HCT116 (cell line): ENCODE results near the gene ZNF750. TPM values are rescaled to one million over a fixed set of nuclear protein-coding genes. Genes with fewer than 3 reads are reported as not detected.

Experiments used
- ATAC-seq: fragments of 200-7000 bp; cut with Tn5 transposase; 2 replicates; pipeline ENCODE4 v1.9.1; 2020; ENCODE audit warnings: mild to moderate bottlenecking, moderate library complexity
- BruUV-seq: library from RNA; stranded (reverse); fragments of 400-500 nt; replicated peaks from 2 replicates; lab custom pipeline; 2021; lab: Mats Ljungman, UMichigan
- CTCF ChIA-PET: fragments of 300-600 bp; sonication (Branson Sonifier 250); formaldehyde crosslinking; loops from one replicate; lab custom pipeline; 2021; ENCODE audit warnings: antibody characterized with exemption; lab: Charles Lee
- POLR2A ChIA-PET: fragments of 300-600, 350-600 bp; sonication (Branson Sonifier 250); formaldehyde crosslinking; loops from one replicate; lab custom pipeline; 2021; ENCODE audit warnings: antibody characterized with exemption; lab: Charles Lee
- RAD21 ChIA-PET, 2 experiments: fragments of 300-600 bp; sonication (Branson Sonifier 250); formaldehyde crosslinking; loops; one replicate each; lab custom pipeline; 2023; ENCODE audit warnings: low total read pairs in 2 of 2; ENCODE audit not compliant: uncharacterized antibody in 2 of 2, unreplicated experiment in 2 of 2, low non-redundant PET in 1 of 2; lab: Charles Lee
- DNase-seq: peaks from one replicate; pipeline ENCODE4 v3.0.0-alpha.2; 2010; ENCODE audit warnings: low read depth, low spot score
- H2AFZ ChIP-seq: fragments of 200-600 bp; shearing (Covaris generic), sonication (generic); 2 replicates; pipeline ENCODE4 v1.6.1; 2017; ENCODE audit warnings: low read depth, mixed run types, mixed read lengths, antibody characterized with exemption, low read length; ENCODE audit not compliant: poor library complexity, severe bottlenecking
- H3K27ac ChIP-seq: 2 replicates; pipeline ENCODE4 v1.5.1; 2012; ENCODE audit warnings: low read depth, low read length
- H3K27me3 ChIP-seq: fragments of 200-600 bp; sonication (generic); 2 replicates; pipeline ENCODE4 v1.6.1; 2016; ENCODE audit warnings: mixed run types, low read length, mixed read lengths; ENCODE audit not compliant: insufficient read depth
- H3K36me3 ChIP-seq, 2 experiments: fragments of 200-500 bp in 1 of 2; fragments of 200-600 bp in 1 of 2; sonication (Bioruptor generic) in 1 of 2; sonication (generic) in 1 of 2; 2 replicates each; pipeline versions ENCODE4 v1.5.1 to v1.6.1; 2014 to 2016; ENCODE audit warnings: low read length in 2 of 2, inconsistent platforms in 1 of 2, mixed read lengths in 1 of 2, mixed run types in 1 of 2; ENCODE audit not compliant: insufficient read depth in 2 of 2, control insufficient read depth in 1 of 2
- H3K4me1 ChIP-seq, 2 experiments: fragments of 200-600 bp in 1 of 2; sonication (generic) in 1 of 2; 2 replicates each; pipeline versions ENCODE4 v1.5.1 to v1.6.1; 2012 to 2017; ENCODE audit warnings: low read length in 2 of 2, inconsistent platforms in 1 of 2, mild to moderate bottlenecking in 1 of 2, mixed read lengths in 1 of 2, mixed run types in 1 of 2, moderate library complexity in 1 of 2; ENCODE audit not compliant: insufficient read depth in 2 of 2, control insufficient read depth in 1 of 2
- H3K4me2 ChIP-seq: fragments of 200-600 bp; sonication (generic); 2 replicates; pipeline ENCODE4 v1.6.1; 2017; ENCODE audit warnings: mixed run types, low read length, mixed read lengths
- H3K4me3 ChIP-seq, 2 experiments: fragments of 200-600 bp in 1 of 2; sonication (generic) in 1 of 2; replicated peaks in 1 of 2; 2 replicates each; pipeline ENCODE4 v1.5.1; 2011 to 2016; ENCODE audit warnings: low read length in 2 of 2, control low read depth in 1 of 2, low read depth in 1 of 2, mild to moderate bottlenecking in 1 of 2, mixed read lengths in 1 of 2, mixed run types in 1 of 2
- H3K79me2 ChIP-seq: fragments of 200-600 bp; sonication (generic); 2 replicates; pipeline ENCODE4 v1.6.1; 2017; ENCODE audit warnings: mild to moderate bottlenecking, mixed run types, low read length, moderate library complexity, mixed read lengths; ENCODE audit not compliant: insufficient read depth
- H3K9ac ChIP-seq: fragments of 200-600 bp; sonication (generic); 2 replicates; pipeline ENCODE4 v1.6.1; 2016; ENCODE audit warnings: low read length, mixed read lengths
- H3K9me2 ChIP-seq: fragments of 200-600 bp; sonication (generic), shearing (Covaris generic); 2 replicates; pipeline ENCODE4 v1.6.1; 2017; ENCODE audit warnings: mixed run types, mild to moderate bottlenecking, moderate library complexity; ENCODE audit not compliant: insufficient read depth
- H3K9me3 ChIP-seq, 2 experiments: fragments of 200-500 bp in 1 of 2; fragments of 200-600 bp in 1 of 2; sonication (Bioruptor generic) in 1 of 2; sonication (generic) in 1 of 2; 2 replicates each; pipeline ENCODE4 v1.6.1; 2014 to 2017; ENCODE audit warnings: low read length in 2 of 2, mixed read lengths in 2 of 2, inconsistent platforms in 1 of 2, low read depth in 1 of 2, mild to moderate bottlenecking in 1 of 2, mixed run types in 1 of 2, moderate library complexity in 1 of 2; ENCODE audit not compliant: control insufficient read depth in 1 of 2, insufficient read depth in 1 of 2
- H4K20me1 ChIP-seq: fragments of 200-600 bp; sonication (generic), shearing (Covaris generic); 2 replicates; pipeline ENCODE4 v1.6.1; 2017; ENCODE audit warnings: mixed run types, mild to moderate bottlenecking, moderate library complexity; ENCODE audit not compliant: insufficient read depth
- CBX3 ChIP-seq: IDR thresholded peaks from 2 replicates; pipeline ENCODE4 v1.6.1; 2012; ENCODE audit warnings: low read depth
- CEBPB ChIP-seq: IDR thresholded peaks from 2 replicates; pipeline ENCODE4 v1.6.1; 2012; ENCODE audit warnings: low read depth
- CTCF ChIP-seq, 3 experiments: fragments of 200-600 bp in 1 of 3; sonication (generic) in 1 of 3; IDR thresholded peaks in 2 of 3; conservative IDR thresholded peaks in 1 of 3; 2 replicates each; pipeline ENCODE4 v1.5.1; 2012 to 2017; ENCODE audit warnings: low read depth in 2 of 3, low read length in 2 of 3, antibody characterized with exemption in 1 of 3, borderline replicate concordance in 1 of 3, control low read depth in 1 of 3, mild to moderate bottlenecking in 1 of 3, mixed read lengths in 1 of 3, mixed run types in 1 of 3, moderate library complexity in 1 of 3; ENCODE audit not compliant: insufficient read depth in 1 of 3
- ELF1 ChIP-seq: IDR thresholded peaks from 2 replicates; pipeline ENCODE4 v1.6.1; 2012; ENCODE audit warnings: low read depth, borderline replicate concordance
- EZH2 ChIP-seq: fragments of 200-600 bp; sonication (generic); IDR thresholded peaks from 2 replicates; pipeline ENCODE4 v1.6.1; 2017; ENCODE audit warnings: antibody characterized with exemption, mixed run types
- EZH2phosphoT487 ChIP-seq: fragments of 200-600 bp; IDR thresholded peaks from 2 replicates; pipeline ENCODE4 v1.6.1; 2018; ENCODE audit warnings: antibody characterized with exemption, borderline replicate concordance
- FOSL1 ChIP-seq: IDR thresholded peaks from 2 replicates; pipeline ENCODE4 v1.6.1; 2012; ENCODE audit warnings: low read depth
- JUND ChIP-seq: IDR thresholded peaks from 2 replicates; pipeline ENCODE4 v1.6.1; 2012
- POLR2A ChIP-seq: IDR thresholded peaks from 2 replicates; pipeline ENCODE4 v1.7.0; 2011; ENCODE audit warnings: borderline replicate concordance; ENCODE audit not compliant: insufficient read depth, insufficient read length; ENCODE audit errors: extremely low read depth
- POLR2AphosphoS5 ChIP-seq: IDR thresholded peaks from 2 replicates; pipeline ENCODE4 v1.6.1; 2011; ENCODE audit warnings: mild to moderate bottlenecking, low read depth, low read length, moderate library complexity
- RAD21 ChIP-seq: IDR thresholded peaks from 2 replicates; pipeline ENCODE4 v1.6.1; 2012; ENCODE audit warnings: low read depth, mild to moderate bottlenecking
- REST ChIP-seq: IDR thresholded peaks from 2 replicates; pipeline ENCODE4 v1.6.1; 2012; ENCODE audit warnings: low read depth
- SIN3A ChIP-seq: IDR thresholded peaks from 2 replicates; pipeline ENCODE4 v1.6.1; 2012; ENCODE audit warnings: low read depth
- SP1 ChIP-seq: IDR thresholded peaks from 2 replicates; pipeline ENCODE4 v1.6.1; 2012; ENCODE audit warnings: low read depth
- SRF ChIP-seq: IDR thresholded peaks from 2 replicates; pipeline ENCODE4 v1.6.1; 2012; ENCODE audit warnings: low read depth
- TCF7L2 ChIP-seq: IDR thresholded peaks from 2 replicates; pipeline ENCODE4 v1.7.0; 2011; ENCODE audit warnings: borderline replicate concordance, inconsistent platforms; ENCODE audit not compliant: insufficient read depth, insufficient read length; ENCODE audit errors: extremely low read depth
- YY1 ChIP-seq: IDR thresholded peaks from 2 replicates; pipeline ENCODE4 v1.6.1; 2011; ENCODE audit warnings: low read length, low read depth, moderate library complexity, mild to moderate bottlenecking; ENCODE audit not compliant: insufficient replicate concordance; ENCODE audit errors: extremely low read depth
- ZNF274 ChIP-seq: fragments of 200-500 bp; sonication (Bioruptor generic); IDR thresholded peaks from 2 replicates; pipeline ENCODE4 v1.6.1; 2014; ENCODE audit warnings: mild to moderate bottlenecking, low read depth, low read length, inconsistent platforms
- intact Hi-C: fragments of 100-400 bp; cut with micrococcal nuclease; formaldehyde crosslinking; loops from 2 replicates; pipeline ENCODE4 v1.10.0; 2022
- total RNA-seq: library from RNA; stranded (reverse); gene quantifications from one replicate; pipeline ENCODE4 v1.2.1, GENCODE V29; 2021; ENCODE audit not compliant: unreplicated experiment
- TF ChIP-seq, protein P1 (sequence below): IDR thresholded peaks from 2 replicates; pipeline ENCODE4 v1.6.1; 2012

ZNF750 gene
- total RNA-seq, 1 experiment from 2014 or later: not detected

DNA sequence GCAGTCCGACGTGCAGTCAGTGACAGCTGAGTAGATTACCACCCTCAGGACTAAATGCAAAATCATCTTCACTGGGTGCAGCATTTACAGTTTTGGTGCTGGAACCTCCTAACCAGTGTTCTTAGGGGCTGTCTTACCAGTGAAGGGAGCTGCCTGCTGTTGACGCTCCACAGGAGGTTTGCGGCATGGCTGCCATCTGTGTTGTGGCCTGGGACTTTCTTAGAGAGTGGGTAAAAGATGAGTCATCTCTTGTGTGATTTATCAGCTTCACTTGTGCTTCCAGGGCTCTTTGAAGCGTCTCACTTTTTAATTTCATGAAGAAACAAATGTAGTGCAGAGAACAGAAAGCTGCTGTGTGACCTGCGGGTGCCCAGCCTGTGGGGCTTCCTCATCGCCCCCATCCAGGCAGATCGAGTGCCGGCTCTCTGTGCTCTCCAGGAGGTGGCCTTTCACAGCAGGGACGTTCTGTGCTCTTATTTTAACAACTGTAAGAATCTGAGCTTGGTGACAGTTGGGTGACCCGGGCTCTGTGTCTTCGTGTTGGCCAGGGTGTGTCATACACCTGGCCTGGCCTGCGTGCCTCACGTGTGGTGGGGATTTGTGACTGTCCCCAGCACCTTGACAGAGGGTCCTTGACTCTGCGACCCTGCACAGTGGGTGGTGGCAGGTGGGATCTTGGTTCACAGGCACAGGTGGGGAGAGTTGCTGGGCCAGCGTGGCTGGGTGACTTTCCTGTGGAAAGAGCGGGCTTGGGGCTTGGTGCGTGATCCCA, 24.3 kb upstream of the ZNF750 start (continued):
- TF ChIP-seq EZH2 (no peak), TCF7L2 (no peak), ELF1 (no peak), POLR2A (no peak), SP1 (no peak)

DNA sequence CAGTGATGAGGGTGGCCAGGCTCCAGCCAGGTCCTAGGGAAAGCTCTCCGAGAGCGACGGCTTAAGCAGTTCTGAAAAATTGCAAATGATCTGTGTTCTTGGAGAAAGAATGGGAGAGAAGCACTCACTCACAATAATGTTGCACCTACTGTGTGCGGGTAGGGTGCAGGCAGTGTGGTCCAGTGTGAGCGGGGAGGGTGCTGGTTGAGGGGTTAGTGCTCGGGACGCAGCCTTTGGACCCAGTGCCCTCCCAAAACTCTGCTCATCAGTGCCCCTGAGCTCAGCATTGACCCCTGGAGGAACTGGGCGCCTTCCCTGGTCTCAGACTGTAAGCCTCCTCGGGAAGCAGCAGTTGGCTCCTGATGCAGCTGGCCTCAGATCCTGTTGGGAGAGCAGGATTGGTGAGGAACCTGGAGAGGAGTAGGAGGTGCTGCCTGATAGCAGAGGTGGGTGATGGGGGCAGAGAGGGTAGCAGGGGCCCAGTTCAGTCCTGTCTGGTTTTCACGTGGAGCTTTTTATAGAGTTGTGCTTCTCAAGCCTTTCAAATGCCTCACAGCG, 23.6 kb upstream of the ZNF750 start:
- Histone ChIP-seq H3K36me3 (no peaks in the 10 kb centered on the region), H2AFZ (no peak overlapping the region), H3K9ac (peak overlapping the region; percentile 46; the same call in 1 of the 2 replicates), H3K4me2 (peak overlapping the region; percentile 77), H3K9me3 (no peaks in the 10 kb centered on the region), H3K27ac (peak overlapping the region; percentile 95), H3K27me3 (no peaks in the 10 kb centered on the region), H3K4me3 (peak overlapping the region in 1 of 2 experiments; percentile 35; a peak in 1 of 4 replicates), H3K9me2 (no peaks in the 10 kb centered on the region), H3K4me1 (peaks cover 64 to 68% of the 10 kb centered on the region in 2 experiments), H4K20me1 (peaks cover 4% of the 10 kb centered on the region; the same call in 1 of the 2 replicates), H3K79me2 (peaks cover 46% of the 10 kb centered on the region)
- POLR2A ChIA-PET: interaction anchor here (1.0 to 1.1 kb wide), 2 partner anchors 10 to 12 kb away, joined by 3 read pairs; no protein-coding TSS in a partner anchor
- TF ChIP-seq ELF1 (no peak), CEBPB (no peak), EZH2 (no peak), RAD21 (no peak), CBX3 (no peak), CTCF (IDR thresholded peaks at IDR 0.05 in 2 of 3, conservative IDR thresholded peaks at IDR 0.05 in 1 of 3; ENCODE audit: borderline replicate concordance in 1 of 3, insufficient read depth in 1 of 3, low read depth in 2 of 3, low read length in 2 of 3) (no peak), YY1 (no peak), POLR2A (no peak), JUND (no peak), REST (no peak), EZH2phosphoT487 (no peak), FOSL1 (no peak), SP1 (no peak), SIN3A (no peak), ZNF274 (no peak), SRF (no peak), POLR2AphosphoS5 (no peak)
- TF ChIP-seq, protein P1, sequence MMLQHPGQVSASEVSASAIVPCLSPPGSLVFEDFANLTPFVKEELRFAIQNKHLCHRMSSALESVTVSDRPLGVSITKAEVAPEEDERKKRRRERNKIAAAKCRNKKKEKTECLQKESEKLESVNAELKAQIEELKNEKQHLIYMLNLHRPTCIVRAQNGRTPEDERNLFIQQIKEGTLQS: no peak
- BruUV-seq: no TSS peak
- CTCF ChIA-PET: interaction anchor here (1.1 to 1.7 kb wide), 6 partner anchors 9 to 82 kb away, joined by 3 to 7 read pairs (median 3); no protein-coding TSS in a partner anchor
- RAD21 ChIA-PET: no interaction called here
- ATAC-seq: peak; percentile 7
- intact Hi-C loops: no loop called here
- DNase-seq: no peak
